Stimulated activated CD4-positive, alpha-beta T cell treated with anti-CD3 and anti-CD28 coated beads, Interleukin-1b, Interleukin-23, amount 100 ng/mL, for 48 hours (primary cell): ENCODE measurements around the gene KIF26A.
"Not testable (repeated sequence)": the region's sequence is repeated elsewhere in the genome, so short reads cannot be mapped to it uniquely, and the experiment has no call there.

Experiments
- DNase-seq: peaks from one replicate; pipeline ENCODE4 v3.0.0-alpha.2; 2020

KIF26A gene

GRCh38 chr14:104144911-104145825 is 6.8 kb downstream of the KIF26A start:
- DNase-seq = peak; percentile 1

- no peak for DNase-seq
These were observed 7.6 kb downstream of the KIF26A start for GRCh38 chr14:104145826-104146601.

GRCh38 chr14:104146651-104147345 is 8.4 kb downstream of the KIF26A start:
- peak; percentile 0 for DNase-seq

- DNase-seq = no peak
These were observed 9.1 kb downstream of the KIF26A start for GRCh38 chr14:104147346-104148125.

GRCh38 chr14:104148433-104149277 is 10.3 kb downstream of the KIF26A start:
- no peak for DNase-seq

- no peak for DNase-seq
These were observed 10.8 kb downstream of the KIF26A start for GRCh38 chr14:104149278-104149595.

GRCh38 chr14:104149617-104150135 is 11.3 kb downstream of the KIF26A start:
- DNase-seq = peak; percentile 22

- DNase-seq = no peak
These were observed 12.0 kb downstream of the KIF26A start for GRCh38 chr14:104150136-104151025.

- no peak for DNase-seq
These were observed 12.6 kb downstream of the KIF26A start for GRCh38 chr14:104151026-104151381.

GRCh38 chr14:104151566-104152245 is 13.3 kb downstream of the KIF26A start:
- no peak for DNase-seq

- DNase-seq = no peak
These were observed 13.8 kb downstream of the KIF26A start for GRCh38 chr14:104152246-104152575.

GRCh38 chr14:104152686-104153393 is 14.5 kb downstream of the KIF26A start:
- DNase-seq = no peak

GRCh38 chr14:104153394-104153755 is 15.0 kb downstream of the KIF26A start:
- DNase-seq = not testable (repeated sequence)

- DNase-seq = no peak
These were observed 15.9 kb downstream of the KIF26A start for GRCh38 chr14:104154246-104154645.

- DNase-seq = no peak
These were observed 17.1 kb downstream of the KIF26A start for GRCh38 chr14:104155513-104155912.

GRCh38 chr14:104156142-104156541 is 17.8 kb downstream of the KIF26A start:
- DNase-seq = no peak

- no peak for DNase-seq
These were observed 18.9 kb downstream of the KIF26A start for GRCh38 chr14:104157016-104157928.
